MM.1S (cell line): ENCODE results near the gene NUB1.

Experiments
- DNase-seq: peaks from one replicate; pipeline ENCODE4 v3.0.0-alpha.2; 2015
- H2AFZ ChIP-seq: fragments of 300-600 bp; sonication (generic); 2 replicates; pipeline ENCODE4 v1.6.0; 2016; ENCODE audit warnings: antibody characterized with exemption, low read length
- H3F3A ChIP-seq: fragments of 300-600 bp; sonication (generic); 2 replicates; pipeline ENCODE4 v1.6.1; 2016; ENCODE audit warnings: mild to moderate bottlenecking, antibody characterized with exemption, low read length, moderate library complexity, mixed read lengths; ENCODE audit not compliant: insufficient read depth
- H3K27ac ChIP-seq: fragments of 300-600 bp; sonication (generic); 2 replicates; pipeline ENCODE4 v1.5.1; 2016; ENCODE audit warnings: mild to moderate bottlenecking, low read length
- H3K27me3 ChIP-seq: fragments of 300-600 bp; sonication (generic); replicated peaks from 2 replicates; pipeline ENCODE4 v1.6.0; 2016; ENCODE audit warnings: low read length; ENCODE audit not compliant: insufficient read depth
- H3K36me3 ChIP-seq: fragments of 300-600 bp; sonication (generic); replicated peaks from 2 replicates; pipeline ENCODE4 v1.6.1; 2016; ENCODE audit warnings: mild to moderate bottlenecking, low read length, mixed read lengths; ENCODE audit not compliant: insufficient read depth
- H3K4me1 ChIP-seq: fragments of 300-600 bp; sonication (generic); 2 replicates; pipeline ENCODE4 v1.6.1; 2016; ENCODE audit warnings: low read length, mixed read lengths
- H3K4me2 ChIP-seq: fragments of 300-600 bp; sonication (generic); 2 replicates; pipeline ENCODE4 v1.6.0; 2016; ENCODE audit warnings: low read depth, low read length
- H3K4me3 ChIP-seq: fragments of 300-600 bp; sonication (generic); 2 replicates; pipeline ENCODE4 v1.5.1; 2016; ENCODE audit warnings: low read length, mixed read lengths
- H3K79me2 ChIP-seq: fragments of 300-600 bp; sonication (generic); 2 replicates; pipeline ENCODE4 v1.6.1; 2016; ENCODE audit warnings: mixed run types, low read length, mixed read lengths
- H3K9ac ChIP-seq: fragments of 300-600 bp; sonication (generic); 2 replicates; pipeline ENCODE4 v1.6.1; 2016; ENCODE audit warnings: low read length, mixed read lengths
- H3K9me2 ChIP-seq: fragments of 300-600 bp; sonication (generic); replicated peaks from 2 replicates; pipeline ENCODE4 v1.6.1; 2016; ENCODE audit warnings: mild to moderate bottlenecking, low read length, mixed read lengths; ENCODE audit not compliant: insufficient read depth
- H3K9me3 ChIP-seq: fragments of 300-600 bp; sonication (generic); replicated peaks from 2 replicates; pipeline ENCODE4 v1.6.1; 2016; ENCODE audit warnings: mild to moderate bottlenecking, low read length, mixed read lengths; ENCODE audit not compliant: insufficient read depth
- H4K20me1 ChIP-seq: fragments of 300-600 bp; sonication (generic); 2 replicates; pipeline ENCODE4 v1.6.1; 2016; ENCODE audit warnings: mild to moderate bottlenecking, low read length, moderate library complexity, mixed read lengths; ENCODE audit not compliant: insufficient read depth
- CTCF ChIP-seq: fragments of 300-600 bp; sonication (generic); IDR thresholded peaks from 2 replicates; pipeline ENCODE4 v1.5.1; 2016; ENCODE audit warnings: antibody characterized with exemption, low read length, mixed read lengths
- EZH2 ChIP-seq: fragments of 300-600 bp; sonication (generic); optimal IDR thresholded peaks from 2 replicates; pipeline ENCODE3; 2017; ENCODE audit warnings: low read depth, mild to moderate bottlenecking, antibody characterized with exemption, low read length, mixed read lengths
- EZH2phosphoT487 ChIP-seq: fragments of 300-600 bp; sonication (generic); IDR thresholded peaks from 2 replicates; pipeline ENCODE4 v1.6.1; 2018; ENCODE audit warnings: antibody characterized with exemption, low read length

Gene NUB1

GRCh38 chr7:151351967-151352366 is 10.4 kb downstream of the NUB1 start:
- Histone ChIP-seq H3K79me2 (no peaks in the 10 kb centered on the region), H3K4me2 (no peak overlapping the region), H3F3A (peaks cover 11% of the 10 kb centered on the region; the same call in 1 of the 2 replicates), H3K27ac (no peak overlapping the region), H3K9me3 (no peaks in the 10 kb centered on the region), H3K4me3 (no peak overlapping the region), H3K9me2 (no peaks in the 10 kb centered on the region), H3K4me1 (peaks cover 6% of the 10 kb centered on the region), H2AFZ (no peak overlapping the region), H3K9ac (no peak overlapping the region), H3K27me3 (no peaks in the 10 kb centered on the region), H4K20me1 (0 out of 2 replicates have a peak, but pooled peaks cover 3% of the 10 kb centered on the region), H3K36me3 (no peaks in the 10 kb centered on the region)
- TF ChIP-seq EZH2 (no peak), CTCF (no peak), EZH2phosphoT487 (no peak)
- DNase-seq: no peak

- DNase-seq: no peak
- Histone ChIP-seq H3K4me2 (no peak overlapping the region), H3K4me1 (peaks cover 6% of the 10 kb centered on the region), H3K27me3 (no peaks in the 10 kb centered on the region), H3K9me3 (no peaks in the 10 kb centered on the region), H3K27ac (no peak overlapping the region), H3F3A (peaks cover 11% of the 10 kb centered on the region; the same call in 1 of the 2 replicates), H3K9ac (no peak overlapping the region), H3K4me3 (no peak overlapping the region), H2AFZ (no peak overlapping the region), H3K36me3 (no peaks in the 10 kb centered on the region), H3K9me2 (no peaks in the 10 kb centered on the region), H4K20me1 (0 out of 2 replicates have a peak, but pooled peaks cover 3% of the 10 kb centered on the region), H3K79me2 (no peaks in the 10 kb centered on the region)
- TF ChIP-seq EZH2phosphoT487: no peak
- TF ChIP-seq EZH2: no peak
- no peak for TF ChIP-seq CTCF
Observed at GRCh38 chr7:151352512-151352911, 10.9 kb downstream of the NUB1 start.

GRCh38 chr7:151361193-151361959 is 19.8 kb downstream of the NUB1 start:
- H2AFZ ChIP-seq: no peak overlapping the region
- TF ChIP-seq EZH2phosphoT487 (no peak), EZH2 (no peak), CTCF (no peak)
- no peak overlapping the region for H3K4me2 ChIP-seq
- H3F3A ChIP-seq: no peaks in the 10 kb centered on the region
- no peaks in the 10 kb centered on the region for H3K9me2 ChIP-seq
- no peak overlapping the region for H3K9ac ChIP-seq
- no peaks in the 10 kb centered on the region for H3K9me3 ChIP-seq
- H3K4me1 ChIP-seq: no peaks in the 10 kb centered on the region
- no peak overlapping the region for H3K4me3 ChIP-seq
- no peak overlapping the region for H3K27ac ChIP-seq
- H3K27me3 ChIP-seq: no peaks in the 10 kb centered on the region
- H3K79me2 ChIP-seq: no peaks in the 10 kb centered on the region
- H4K20me1 ChIP-seq: no peaks in the 10 kb centered on the region
- H3K36me3 ChIP-seq: no peaks in the 10 kb centered on the region
- DNase-seq: no peak
